Measurements from ENCODE around the gene OTUD7B. TPM values are rescaled to one million over a fixed set of nuclear protein-coding genes. Genes with fewer than 3 reads are reported as not detected.

OTUD7B gene
- total and polyA plus RNA-seq, 2 donors from 2014 or later = 3.4 to 28.1 TPM

DNA sequence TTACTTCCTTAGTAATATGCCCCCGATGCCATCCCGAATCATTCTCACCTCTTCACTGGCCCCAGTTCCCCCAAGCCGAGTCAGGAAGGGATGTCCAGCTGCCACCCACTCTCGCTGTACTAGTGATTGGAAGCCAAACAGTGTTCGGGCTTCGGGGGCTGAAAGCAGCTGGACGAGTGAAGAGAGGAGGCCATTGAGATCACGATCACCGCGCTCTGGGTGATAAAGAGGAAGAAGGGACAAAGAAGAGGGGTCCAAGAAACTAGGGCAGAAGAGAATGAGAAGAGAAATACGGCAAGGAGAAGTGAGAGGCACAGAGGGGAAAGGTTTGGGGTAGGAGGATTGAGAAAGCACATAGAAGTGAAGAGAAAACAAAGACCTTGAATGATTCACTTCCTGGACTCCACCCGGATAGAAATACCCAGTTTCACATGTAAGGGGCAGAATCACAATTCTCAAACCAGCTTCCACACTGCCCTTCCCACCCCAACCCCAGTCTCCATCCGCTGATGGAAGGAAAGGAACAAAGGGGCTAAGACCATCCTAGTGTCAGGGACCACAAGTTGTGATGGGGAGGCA is 79.2 kb downstream of the OTUD7B start:
- Histone ChIP-seq H3K27me3 (ENCODE audit: control insufficient read depth, insufficient read depth, low read length) (no peaks in the 10 kb centered on the region), H3K27ac (ENCODE audit: low read depth in 2 of 2, low read length in 2 of 2) (no peak overlapping the region), H3K9ac (ENCODE audit: low read length in 3 of 3) (no peak overlapping the region), H3K36me3 (ENCODE audit: control insufficient read depth in 2 of 3, insufficient read depth in 3 of 3, low read length in 3 of 3) (peaks cover 0 to 20% (median 19%) of the 10 kb centered on the region in 3 donors), H3K4me1 (ENCODE audit: control insufficient read depth in 2 of 3, insufficient read depth in 2 of 3, low read depth in 1 of 3, low read length in 3 of 3) (peaks cover 5 to 19% (median 16%) of the 10 kb centered on the region in 3 donors), H3K4me3 (ENCODE audit: low read length in 3 of 3) (no peak overlapping the region), H3K9me3 (ENCODE audit: control insufficient read depth in 2 of 3, insufficient read depth in 1 of 3, low read length in 3 of 3) (no peaks in the 10 kb centered on the region)
- DNase-seq (peak in 1 of 5 donors; percentile 14), FAIRE-seq (no peak)
- TF ChIP-seq, protein P1, sequence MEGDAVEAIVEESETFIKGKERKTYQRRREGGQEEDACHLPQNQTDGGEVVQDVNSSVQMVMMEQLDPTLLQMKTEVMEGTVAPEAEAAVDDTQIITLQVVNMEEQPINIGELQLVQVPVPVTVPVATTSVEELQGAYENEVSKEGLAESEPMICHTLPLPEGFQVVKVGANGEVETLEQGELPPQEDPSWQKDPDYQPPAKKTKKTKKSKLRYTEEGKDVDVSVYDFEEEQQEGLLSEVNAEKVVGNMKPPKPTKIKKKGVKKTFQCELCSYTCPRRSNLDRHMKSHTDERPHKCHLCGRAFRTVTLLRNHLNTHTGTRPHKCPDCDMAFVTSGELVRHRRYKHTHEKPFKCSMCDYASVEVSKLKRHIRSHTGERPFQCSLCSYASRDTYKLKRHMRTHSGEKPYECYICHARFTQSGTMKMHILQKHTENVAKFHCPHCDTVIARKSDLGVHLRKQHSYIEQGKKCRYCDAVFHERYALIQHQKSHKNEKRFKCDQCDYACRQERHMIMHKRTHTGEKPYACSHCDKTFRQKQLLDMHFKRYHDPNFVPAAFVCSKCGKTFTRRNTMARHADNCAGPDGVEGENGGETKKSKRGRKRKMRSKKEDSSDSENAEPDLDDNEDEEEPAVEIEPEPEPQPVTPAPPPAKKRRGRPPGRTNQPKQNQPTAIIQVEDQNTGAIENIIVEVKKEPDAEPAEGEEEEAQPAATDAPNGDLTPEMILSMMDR (IDR thresholded peaks at IDR 0.05; ENCODE audit: borderline replicate concordance, extremely low read depth, insufficient read depth) = no peak
- intact Hi-C loops (cut with DNase I) = no loop called here

DNA sequence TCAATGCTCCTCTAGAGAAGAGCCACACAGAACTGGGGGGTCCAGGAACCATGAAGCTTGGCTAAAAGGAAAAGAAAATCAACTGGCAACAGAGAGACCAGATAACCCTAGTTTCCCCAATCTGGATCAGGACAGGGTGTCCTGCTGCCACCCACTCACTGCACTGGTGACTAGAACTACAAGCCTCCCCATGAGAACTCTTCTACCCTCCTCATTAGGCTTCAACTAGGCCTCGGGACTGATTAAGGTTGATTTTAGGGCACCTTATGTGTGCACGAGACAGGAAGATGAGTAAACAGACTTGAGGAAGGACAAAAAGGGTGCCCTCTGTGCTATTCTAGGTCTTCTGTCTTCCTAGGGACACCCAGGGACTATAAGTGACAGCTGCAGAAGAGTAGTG is 80.7 kb downstream of the OTUD7B start:
- peaks cover 5 to 18% (median 18%) of the 10 kb centered on the region in 3 donors for H3K4me1 ChIP-seq (ENCODE audit: control insufficient read depth in 2 of 3, insufficient read depth in 2 of 3, low read depth in 1 of 3, low read length in 3 of 3)
- no peak overlapping the region for H3K9ac ChIP-seq (ENCODE audit: low read length in 3 of 3)
- no peak overlapping the region for H3K4me3 ChIP-seq (ENCODE audit: low read length in 3 of 3)
- intact Hi-C loops (cut with DNase I) = no loop called here
- peaks cover 6 to 34% (median 29%) of the 10 kb centered on the region in 3 donors for H3K36me3 ChIP-seq (ENCODE audit: control insufficient read depth in 2 of 3, insufficient read depth in 3 of 3, low read length in 3 of 3)
- no peak overlapping the region for H3K27ac ChIP-seq (ENCODE audit: low read depth in 2 of 2, low read length in 2 of 2)
- H3K27me3 ChIP-seq (ENCODE audit: control insufficient read depth, insufficient read depth, low read length) = no peaks in the 10 kb centered on the region
- no peaks in the 10 kb centered on the region for H3K9me3 ChIP-seq (ENCODE audit: control insufficient read depth in 2 of 3, insufficient read depth in 1 of 3, low read length in 3 of 3)
- DNase-seq (peak in 1 of 5 donors; percentile 22), FAIRE-seq (no peak)
- TF ChIP-seq, protein P1 (IDR thresholded peaks at IDR 0.05; ENCODE audit: borderline replicate concordance, extremely low read depth, insufficient read depth) = no peak

DNA sequence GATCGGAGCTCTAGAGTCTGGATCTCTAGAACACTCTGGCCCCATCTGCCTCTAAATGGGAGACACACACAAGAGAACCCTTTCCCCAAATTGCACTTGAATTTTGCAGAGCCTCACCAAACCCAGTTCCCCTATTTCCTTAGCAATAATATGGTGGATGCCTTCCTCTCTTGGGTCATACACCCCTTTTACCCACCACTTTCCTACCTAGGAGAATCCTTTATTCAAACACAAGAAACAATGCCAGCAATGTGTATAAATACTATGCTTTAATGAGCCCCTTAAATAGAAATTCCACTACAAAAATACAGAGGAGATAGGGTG is 82.2 kb downstream of the OTUD7B start:
- no peak for DNase-seq
- no peak for FAIRE-seq
- Histone ChIP-seq H3K9ac (ENCODE audit: low read length in 3 of 3) (peak overlapping the region; percentile 86 to 90 (median 87)), H3K36me3 (ENCODE audit: control insufficient read depth in 2 of 3, insufficient read depth in 3 of 3, low read length in 3 of 3) (peaks cover 12 to 49% (median 31%) of the 10 kb centered on the region in 3 donors), H3K27me3 (ENCODE audit: control insufficient read depth, insufficient read depth, low read length) (no peaks in the 10 kb centered on the region), H3K4me3 (ENCODE audit: low read length in 3 of 3) (peak overlapping the region; percentile 92 to 97 (median 94)), H3K4me1 (ENCODE audit: control insufficient read depth in 2 of 3, insufficient read depth in 2 of 3, low read depth in 1 of 3, low read length in 3 of 3) (peaks cover 5 to 18% (median 18%) of the 10 kb centered on the region in 3 donors), H3K9me3 (ENCODE audit: control insufficient read depth in 2 of 3, insufficient read depth in 1 of 3, low read length in 3 of 3) (no peaks in the 10 kb centered on the region), H3K27ac (ENCODE audit: low read depth in 2 of 2, low read length in 2 of 2) (peak overlapping the region; percentile 90 to 91)
- intact Hi-C loops (cut with DNase I) = no loop called here
- TF ChIP-seq, protein P1 (IDR thresholded peaks at IDR 0.05; ENCODE audit: borderline replicate concordance, extremely low read depth, insufficient read depth) = no peak
